Stomach (tissue), 4 donors: ENCODE results near the gene INAVA.

Experiments used
- POLR2A ChIP-seq, 4 donors: fragments of 450-650 bp; IDR thresholded peaks; one replicate each; pipeline ENCODE4 v1.6.1; 2016; ENCODE audit warnings: antibody characterized with exemption in 4 of 4, control low read depth in 2 of 4, mild to moderate bottlenecking in 1 of 4, moderate library complexity in 1 of 4
- TF ChIP-seq, protein P1 (sequence below), 7 experiments: fragments of 450-650 bp in 4 of 7; fragments of 200-600 bp in 3 of 7; sonication (generic) in 3 of 7; IDR thresholded peaks; one replicate each; pipeline ENCODE4 v1.5.1; 2016 to 2019; ENCODE audit warnings: antibody characterized with exemption in 7 of 7, control low read depth in 2 of 7, mild to moderate bottlenecking in 1 of 7

DNA sequence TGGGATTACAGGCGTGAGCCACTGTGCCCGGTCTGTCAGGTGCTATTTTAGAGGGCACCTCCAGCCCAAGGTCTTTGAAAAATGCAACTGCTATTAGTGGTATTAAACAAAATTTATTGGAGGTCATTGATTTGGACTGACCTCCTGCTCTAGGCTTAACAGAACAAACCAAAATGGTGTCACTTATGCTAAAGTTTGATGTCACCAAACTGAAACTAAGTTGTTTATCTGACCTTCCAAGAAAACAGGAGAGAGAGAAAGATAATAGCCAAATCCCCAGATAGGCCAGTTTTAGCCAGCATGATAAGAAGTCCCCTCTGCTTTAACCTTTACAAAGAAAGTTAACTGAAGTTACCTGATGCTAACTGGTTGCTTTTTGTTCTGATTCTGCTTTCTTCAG is 8.1 kb upstream of the INAVA start:
- TF ChIP-seq, protein P1, sequence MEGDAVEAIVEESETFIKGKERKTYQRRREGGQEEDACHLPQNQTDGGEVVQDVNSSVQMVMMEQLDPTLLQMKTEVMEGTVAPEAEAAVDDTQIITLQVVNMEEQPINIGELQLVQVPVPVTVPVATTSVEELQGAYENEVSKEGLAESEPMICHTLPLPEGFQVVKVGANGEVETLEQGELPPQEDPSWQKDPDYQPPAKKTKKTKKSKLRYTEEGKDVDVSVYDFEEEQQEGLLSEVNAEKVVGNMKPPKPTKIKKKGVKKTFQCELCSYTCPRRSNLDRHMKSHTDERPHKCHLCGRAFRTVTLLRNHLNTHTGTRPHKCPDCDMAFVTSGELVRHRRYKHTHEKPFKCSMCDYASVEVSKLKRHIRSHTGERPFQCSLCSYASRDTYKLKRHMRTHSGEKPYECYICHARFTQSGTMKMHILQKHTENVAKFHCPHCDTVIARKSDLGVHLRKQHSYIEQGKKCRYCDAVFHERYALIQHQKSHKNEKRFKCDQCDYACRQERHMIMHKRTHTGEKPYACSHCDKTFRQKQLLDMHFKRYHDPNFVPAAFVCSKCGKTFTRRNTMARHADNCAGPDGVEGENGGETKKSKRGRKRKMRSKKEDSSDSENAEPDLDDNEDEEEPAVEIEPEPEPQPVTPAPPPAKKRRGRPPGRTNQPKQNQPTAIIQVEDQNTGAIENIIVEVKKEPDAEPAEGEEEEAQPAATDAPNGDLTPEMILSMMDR (IDR thresholded peaks at IDR 0.05) = no peak
- TF ChIP-seq POLR2A (IDR thresholded peaks at IDR 0.05) = no peak
